ENCODE data around the gene MBNL1.

Gene MBNL1

DNA sequence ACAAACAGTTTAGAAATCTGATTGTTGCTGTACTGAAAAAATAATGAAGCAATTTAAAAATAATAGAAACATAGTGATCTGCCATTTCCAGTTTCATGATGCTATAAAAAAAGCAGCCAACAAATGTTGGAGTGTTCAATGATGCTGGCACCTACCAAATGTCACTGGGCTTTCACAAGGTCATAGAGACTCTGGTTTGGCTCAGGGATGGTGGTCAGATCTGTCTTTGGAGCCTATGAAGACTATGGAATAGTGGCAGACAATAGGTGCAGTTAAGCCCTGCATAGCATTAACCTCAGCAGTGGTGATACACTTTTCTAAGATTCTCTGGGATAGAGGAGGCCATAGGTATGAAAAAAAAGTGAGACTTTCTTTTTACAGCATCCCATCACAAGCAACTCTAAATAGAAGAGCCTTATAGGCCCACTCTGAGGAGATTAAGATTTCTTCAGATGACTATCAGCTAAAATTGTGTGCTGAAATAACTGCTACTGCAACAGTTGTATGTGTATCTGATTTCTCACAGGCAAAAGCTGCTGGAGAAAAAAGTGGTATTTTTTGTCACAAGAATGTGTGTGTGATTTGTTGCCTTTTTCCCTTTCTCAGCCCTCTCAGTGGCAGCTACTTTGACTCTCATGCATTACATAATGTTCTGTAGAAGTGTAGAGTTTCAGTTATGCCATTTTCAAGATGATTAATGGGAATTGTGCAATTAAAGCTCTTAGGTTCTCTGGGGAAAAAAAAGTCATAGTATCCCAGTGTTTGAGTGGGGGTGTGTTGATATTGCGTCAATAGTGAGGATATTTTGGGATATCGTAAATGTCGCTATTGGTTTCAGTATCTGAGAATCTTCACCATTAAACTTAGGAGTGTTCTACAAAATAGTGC lies 137.4 kb downstream of the MBNL1 start:
- no peak for DNase-seq (ENCODE audit: low spot score)
- TF ChIP-seq, protein P1, sequence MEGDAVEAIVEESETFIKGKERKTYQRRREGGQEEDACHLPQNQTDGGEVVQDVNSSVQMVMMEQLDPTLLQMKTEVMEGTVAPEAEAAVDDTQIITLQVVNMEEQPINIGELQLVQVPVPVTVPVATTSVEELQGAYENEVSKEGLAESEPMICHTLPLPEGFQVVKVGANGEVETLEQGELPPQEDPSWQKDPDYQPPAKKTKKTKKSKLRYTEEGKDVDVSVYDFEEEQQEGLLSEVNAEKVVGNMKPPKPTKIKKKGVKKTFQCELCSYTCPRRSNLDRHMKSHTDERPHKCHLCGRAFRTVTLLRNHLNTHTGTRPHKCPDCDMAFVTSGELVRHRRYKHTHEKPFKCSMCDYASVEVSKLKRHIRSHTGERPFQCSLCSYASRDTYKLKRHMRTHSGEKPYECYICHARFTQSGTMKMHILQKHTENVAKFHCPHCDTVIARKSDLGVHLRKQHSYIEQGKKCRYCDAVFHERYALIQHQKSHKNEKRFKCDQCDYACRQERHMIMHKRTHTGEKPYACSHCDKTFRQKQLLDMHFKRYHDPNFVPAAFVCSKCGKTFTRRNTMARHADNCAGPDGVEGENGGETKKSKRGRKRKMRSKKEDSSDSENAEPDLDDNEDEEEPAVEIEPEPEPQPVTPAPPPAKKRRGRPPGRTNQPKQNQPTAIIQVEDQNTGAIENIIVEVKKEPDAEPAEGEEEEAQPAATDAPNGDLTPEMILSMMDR (IDR thresholded peaks at IDR 0.05; ENCODE audit: borderline replicate concordance, control extremely low read depth, extremely low read depth, insufficient read depth, missing control alignments), result no peak
- in situ Hi-C loops (cut with MboI; ENCODE audit: low sequenced_read_pairs, unreplicated experiment), result no loop called here

DNA sequence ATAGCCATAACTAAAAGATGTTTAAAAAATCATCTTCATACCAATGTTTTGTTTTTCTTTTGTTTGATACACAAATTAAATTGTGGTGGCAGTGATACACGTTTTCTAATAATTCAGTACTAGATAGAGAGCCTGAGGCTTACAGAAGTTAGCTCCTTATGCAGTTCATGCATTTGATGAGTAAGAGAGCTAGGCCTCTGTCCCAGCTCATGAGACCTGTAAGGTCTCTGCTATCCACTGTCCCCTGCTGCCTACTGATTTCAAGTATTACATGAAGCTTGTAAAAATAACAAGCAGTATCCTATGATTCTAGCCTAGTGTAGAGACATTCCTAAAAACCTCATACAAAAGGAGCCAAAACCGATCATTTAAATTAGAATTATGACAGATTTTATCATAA lies 144.5 kb downstream of the MBNL1 start:
- DNase-seq (ENCODE audit: low spot score), result no peak
- in situ Hi-C loops (cut with MboI; ENCODE audit: low sequenced_read_pairs, unreplicated experiment), result no loop called here
- TF ChIP-seq, protein P1 (IDR thresholded peaks at IDR 0.05; ENCODE audit: borderline replicate concordance, control extremely low read depth, extremely low read depth, insufficient read depth, missing control alignments), result no peak

DNA sequence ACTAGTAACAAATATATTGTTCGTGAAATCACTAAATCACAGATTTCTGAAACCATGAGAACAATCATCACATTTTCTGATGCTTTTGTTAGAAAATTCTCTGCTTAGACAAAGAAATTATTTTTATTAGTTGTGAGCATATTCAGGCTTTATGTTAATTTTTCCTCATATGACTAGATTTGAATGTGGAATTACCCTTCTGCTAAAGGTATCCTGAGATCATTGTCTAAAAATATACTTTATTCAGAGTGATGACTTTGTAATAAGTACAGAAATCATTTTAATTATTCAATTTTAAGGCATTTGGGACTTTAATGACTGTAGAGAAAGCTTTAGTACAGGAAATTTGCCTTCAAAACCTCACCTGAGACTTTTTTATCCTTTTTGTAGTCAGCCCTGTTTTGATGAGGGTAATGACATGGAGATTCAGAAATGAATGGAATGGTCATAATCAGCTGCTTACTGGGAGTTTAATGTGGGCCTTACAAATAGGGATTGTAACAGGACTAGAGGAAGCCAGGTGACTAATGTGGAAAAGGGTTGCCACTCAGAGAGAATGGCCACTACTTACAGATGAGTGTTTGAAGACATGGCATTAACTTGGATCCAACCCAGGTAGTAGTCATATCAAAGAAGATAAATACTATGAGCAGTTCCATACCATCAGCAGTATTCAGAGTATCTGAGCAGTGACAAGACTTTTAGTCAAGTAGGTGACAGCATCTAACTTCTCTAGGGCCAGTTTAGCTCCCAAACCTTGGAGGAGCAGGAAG lies 148.3 kb downstream of the MBNL1 start:
- TF ChIP-seq, protein P1 (IDR thresholded peaks at IDR 0.05; ENCODE audit: borderline replicate concordance, control extremely low read depth, extremely low read depth, insufficient read depth, missing control alignments), result no peak
- DNase-seq (ENCODE audit: low spot score), result no peak
- in situ Hi-C loops (cut with MboI; ENCODE audit: low sequenced_read_pairs, unreplicated experiment), result no loop called here

DNA sequence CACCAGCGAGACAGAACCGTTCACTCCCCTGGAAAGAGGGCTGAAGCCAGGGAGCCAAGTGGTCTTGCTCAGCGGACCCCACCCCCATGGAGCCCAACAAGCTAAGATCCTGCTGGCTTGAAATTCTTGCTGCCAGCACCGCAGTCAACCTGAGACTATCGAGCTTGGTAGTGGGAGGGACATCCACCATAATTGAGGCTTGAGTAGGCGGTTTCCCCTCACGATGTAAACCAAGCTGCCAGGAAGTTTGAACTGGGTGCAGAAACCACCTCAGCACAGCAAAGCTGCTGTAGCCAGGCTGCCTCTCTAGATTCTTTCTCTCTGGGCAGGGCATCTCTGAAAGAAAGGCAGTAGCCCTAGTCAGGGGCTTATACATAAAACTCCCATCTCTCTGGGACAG lies 151.0 kb downstream of the MBNL1 start:
- in situ Hi-C loops (cut with MboI; ENCODE audit: low sequenced_read_pairs, unreplicated experiment), result no loop called here
- TF ChIP-seq, protein P1 (IDR thresholded peaks at IDR 0.05; ENCODE audit: borderline replicate concordance, control extremely low read depth, extremely low read depth, insufficient read depth, missing control alignments), result no peak
- DNase-seq (ENCODE audit: low spot score), result no peak

DNA sequence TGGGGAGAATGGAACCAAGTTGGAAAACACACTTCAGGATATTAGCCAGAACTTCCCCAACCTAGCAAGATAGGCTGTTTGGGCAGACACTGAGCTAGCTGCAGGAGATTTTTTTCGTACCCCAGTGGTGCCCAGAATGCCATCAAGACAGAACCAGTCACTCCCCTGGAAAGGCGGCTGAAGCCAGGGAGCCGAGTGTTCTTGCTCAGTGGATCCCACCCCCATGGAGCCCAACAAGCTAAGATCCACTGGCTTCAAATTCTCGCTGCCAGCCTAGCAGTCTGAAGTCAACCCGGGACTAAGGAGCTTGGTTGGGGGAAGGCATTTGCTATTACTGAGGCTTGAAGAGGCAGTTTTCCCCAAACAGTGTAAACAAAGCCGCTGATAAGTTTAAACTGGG lies 152.4 kb downstream of the MBNL1 start:
- TF ChIP-seq, protein P1 (IDR thresholded peaks at IDR 0.05; ENCODE audit: borderline replicate concordance, control extremely low read depth, extremely low read depth, insufficient read depth, missing control alignments), result no peak
- in situ Hi-C loops (cut with MboI; ENCODE audit: low sequenced_read_pairs, unreplicated experiment), result no loop called here
- DNase-seq (ENCODE audit: low spot score), result no peak

DNA sequence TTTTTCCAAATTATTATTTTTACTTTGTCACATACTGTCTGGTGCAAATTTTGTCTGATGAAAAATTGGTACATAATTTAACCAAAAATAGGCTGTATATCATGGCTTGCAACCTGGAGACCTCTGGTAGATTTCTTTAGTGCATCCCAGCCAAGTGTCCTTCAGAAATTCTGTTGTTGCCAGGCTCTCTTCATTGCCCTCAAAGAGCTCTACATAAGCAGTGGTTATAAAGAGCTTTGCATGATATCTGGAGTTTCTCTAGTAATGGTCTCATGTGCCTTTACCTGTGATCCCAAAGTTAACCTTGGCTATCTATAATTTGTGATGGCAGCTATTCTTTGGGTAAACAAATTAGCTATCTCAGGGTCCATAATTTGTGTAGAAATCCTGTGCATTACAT lies 157.7 kb downstream of the MBNL1 start:
- DNase-seq (ENCODE audit: low spot score), result no peak
- TF ChIP-seq, protein P1 (IDR thresholded peaks at IDR 0.05; ENCODE audit: borderline replicate concordance, control extremely low read depth, extremely low read depth, insufficient read depth, missing control alignments), result no peak
- in situ Hi-C loops (cut with MboI; ENCODE audit: low sequenced_read_pairs, unreplicated experiment), result no loop called here

Data from GM13976 (cell line).